Measurements from ENCODE around the gene FCHSD1. TPM values are rescaled to one million over a fixed set of nuclear protein-coding genes. Genes with fewer than 3 reads are reported as not detected.
"Not testable (repeated sequence)": the region's sequence is repeated elsewhere in the genome, so short reads cannot be mapped to it uniquely, and the experiment has no call there.

Gene FCHSD1
- total and polyA plus RNA-seq, 12 donors: 1.2 to 6.8 (median 2.8) TPM

GRCh38 chr5:141615991-141616720 lies 35.1 kb downstream of the FCHSD1 start:
- WGBS, 2 donors: 73 to 75% methylated on average over 9 of the region's 9 CpGs
- no peaks in the 10 kb centered on the region for H3K27me3 ChIP-seq
- no peak for DNase-seq
- H3K9me3 ChIP-seq: no peaks in the 10 kb centered on the region
- H3K36me3 ChIP-seq: peaks cover 0 to 20% (median 9%) of the 10 kb centered on the region in 9 donors
- intact Hi-C loops (cut with DNase I): no loop called here
- ATAC-seq: no peak
- TF ChIP-seq CTCF (IDR thresholded peaks at IDR 0.05): no peak
- H3K4me3 ChIP-seq: peak overlapping the region in 5 of 10 donors; percentile 2 to 99 (median 97)
- peak overlapping the region in 6 of 10 donors; percentile 0 to 99 (median 97) for H3K27ac ChIP-seq
- peaks cover 0 to 78% (median 45%) of the 10 kb centered on the region in 9 donors for H3K4me1 ChIP-seq

- H3K27me3 ChIP-seq: no peaks in the 10 kb centered on the region
- H3K9me3 ChIP-seq: no peaks in the 10 kb centered on the region
- intact Hi-C loops (cut with DNase I): no loop called here
- H3K36me3 ChIP-seq: peaks cover 0 to 5% (median 0%) of the 10 kb centered on the region in 9 donors
- ATAC-seq (no peak), DNase-seq (no peak)
- H3K4me1 ChIP-seq: peaks cover 0 to 98% (median 37%) of the 10 kb centered on the region in 9 donors
- H3K27ac ChIP-seq: peak overlapping the region in 3 of 10 donors; percentile 15 to 20 (median 16)
- H3K4me3 ChIP-seq: no peak overlapping the region
- TF ChIP-seq CTCF (IDR thresholded peaks at IDR 0.05): no peak
Observed at GRCh38 chr5:141613344-141613743, 37.9 kb downstream of the FCHSD1 start.

- no peak overlapping the region for H3K27ac ChIP-seq
- ATAC-seq (no peak), DNase-seq (no peak)
- H3K4me1 ChIP-seq: peaks cover 0 to 99% (median 36%) of the 10 kb centered on the region in 9 donors
- TF ChIP-seq CTCF (IDR thresholded peaks at IDR 0.05): no peak
- intact Hi-C loops (cut with DNase I): no loop called here
- no peaks in the 10 kb centered on the region for H3K27me3 ChIP-seq
- H3K9me3 ChIP-seq: no peaks in the 10 kb centered on the region
- H3K4me3 ChIP-seq: no peak overlapping the region
- peaks cover 0 to 5% (median 0%) of the 10 kb centered on the region in 9 donors for H3K36me3 ChIP-seq
- WGBS, 2 donors: 86 to 89% methylated on average over 3 of the region's 3 CpGs
Observed at GRCh38 chr5:141611289-141611688, 39.9 kb downstream of the FCHSD1 start.

GRCh38 chr5:141609921-141610320 lies 41.3 kb downstream of the FCHSD1 start:
- H3K4me3 ChIP-seq; ATAC-seq; H3K27ac ChIP-seq; DNase-seq; H3K27me3 ChIP-seq; H3K36me3 ChIP-seq; H3K9me3 ChIP-seq; intact Hi-C loops (cut with DNase I): not testable (repeated sequence)
- whole genome bisulfite sequencing, 2 donors: 98% methylated on average over 7 of the region's 7 CpGs
- peaks cover 0 to 99% (median 43%) of the 10 kb centered on the region in 9 donors for H3K4me1 ChIP-seq

- DNase-seq (no peak), ATAC-seq (no peak)
- Histone ChIP-seq H3K36me3 (peaks cover 0 to 5% (median 0%) of the 10 kb centered on the region in 9 donors), H3K9me3 (no peaks in the 10 kb centered on the region), H3K4me3 (no peak overlapping the region), H3K27me3 (no peaks in the 10 kb centered on the region), H3K27ac (peak overlapping the region in 1 of 10 donors; percentile 44), H3K4me1 (peaks cover 0 to 99% (median 49%) of the 10 kb centered on the region in 9 donors)
- intact Hi-C loops (cut with DNase I): no loop called here
- 96 to 99% methylated on average over 3 of the region's 3 CpGs for WGBS, 2 donors
- TF ChIP-seq CTCF (IDR thresholded peaks at IDR 0.05): no peak
Observed at GRCh38 chr5:141609044-141609443, 42.2 kb downstream of the FCHSD1 start.

Measured in heart right ventricle (tissue), 16 donors.